HG02852 (cell line): Measurements from ENCODE around the gene DHX30.

Experiments
- ATAC-seq: cut with Tn5 transposase; IDR thresholded peaks from one replicate; pipeline ENCODE4 v1.9.1; 2021; ENCODE audit warnings: mild to moderate bottlenecking, moderate library complexity; ENCODE audit not compliant: unreplicated experiment

DHX30 gene

GRCh38 chr3:47850564-47851410, 47.8 kb downstream of the DHX30 start:
- ATAC-seq: no peak

- ATAC-seq: no peak
These were observed 49.1 kb downstream of the DHX30 start for GRCh38 chr3:47851888-47852603.

- ATAC-seq: no peak
These were observed 50.0 kb downstream of the DHX30 start for GRCh38 chr3:47852604-47853602.

GRCh38 chr3:47854267-47854666, 51.3 kb downstream of the DHX30 start:
- ATAC-seq: no peak

GRCh38 chr3:47854720-47855455, 52.0 kb downstream of the DHX30 start:
- ATAC-seq: no peak

- no peak for ATAC-seq
These were observed 52.8 kb downstream of the DHX30 start for GRCh38 chr3:47855461-47856383.

GRCh38 chr3:47856669-47857068, 53.7 kb downstream of the DHX30 start:
- no peak for ATAC-seq

GRCh38 chr3:47857151-47857550, 54.2 kb downstream of the DHX30 start:
- ATAC-seq: no peak

GRCh38 chr3:47859956-47860605, 57.1 kb downstream of the DHX30 start:
- no peak for ATAC-seq

- no peak for ATAC-seq
These were observed 60.6 kb downstream of the DHX30 start for GRCh38 chr3:47863391-47864128.

GRCh38 chr3:47865192-47865591, 62.3 kb downstream of the DHX30 start:
- ATAC-seq: no peak

GRCh38 chr3:47867451-47868044, 64.6 kb downstream of the DHX30 start:
- no peak for ATAC-seq

GRCh38 chr3:47868306-47868705, 65.4 kb downstream of the DHX30 start:
- no peak for ATAC-seq

GRCh38 chr3:47870156-47870555, 67.2 kb downstream of the DHX30 start:
- ATAC-seq: no peak

- ATAC-seq: no peak
These were observed 67.8 kb downstream of the DHX30 start for GRCh38 chr3:47870702-47871260.

- ATAC-seq: no peak
These were observed 68.5 kb downstream of the DHX30 start for GRCh38 chr3:47871389-47871788.

GRCh38 chr3:47872916-47873315, 70.0 kb downstream of the DHX30 start:
- ATAC-seq: no peak
